Islet precursor cell (in vitro differentiated cells): ENCODE results near the gene SERPINA9.
"Not testable (repeated sequence)": the region's sequence is repeated elsewhere in the genome, so short reads cannot be mapped to it uniquely, and the experiment has no call there.

ENCODE experiments used
- DNase-seq: peaks from one replicate; pipeline ENCODE4 v3.0.0-alpha.2; 2018

The SERPINA9 gene

GRCh38 chr14:94476023-94476422 lies at the start of gene SERPINA9:
Gene SERPINA9, minus strand, starts transcription at chr14:94476197. Its CDS starts 6,357 bp downstream, at chr14:94469840.
- peak; percentile 34 for DNase-seq

GRCh38 chr14:94524093-94524492 lies 48.1 kb upstream of the SERPINA9 start:
- no peak for DNase-seq

- DNase-seq: no peak
These were observed 47.3 kb upstream of the SERPINA9 start for GRCh38 chr14:94523265-94523664.

GRCh38 chr14:94522115-94522724 lies 46.2 kb upstream of the SERPINA9 start:
- no peak for DNase-seq

GRCh38 chr14:94521375-94522114 lies 45.5 kb upstream of the SERPINA9 start:
- DNase-seq: no peak

- peak; percentile 57 for DNase-seq
These were observed 41.8 kb upstream of the SERPINA9 start for GRCh38 chr14:94517641-94518257.

GRCh38 chr14:94517248-94517640 lies 41.2 kb upstream of the SERPINA9 start:
- peak; percentile 52 for DNase-seq

GRCh38 chr14:94515856-94516255 lies 39.9 kb upstream of the SERPINA9 start:
- DNase-seq: peak; percentile 32

- peak; percentile 38 for DNase-seq
These were observed 39.4 kb upstream of the SERPINA9 start for GRCh38 chr14:94515426-94515825.

- peak; percentile 34 for DNase-seq
These were observed 38.4 kb upstream of the SERPINA9 start for GRCh38 chr14:94514351-94514750.

GRCh38 chr14:94510481-94510880 lies 34.5 kb upstream of the SERPINA9 start:
- DNase-seq: not testable (repeated sequence)

GRCh38 chr14:94509356-94509755 lies 33.4 kb upstream of the SERPINA9 start, which contains the start of gene SERPINA12:
Gene SERPINA12, minus strand, starts transcription at chr14:94509469. Its CDS starts 11,072 bp downstream, at chr14:94498397.
- no peak for DNase-seq

- peak; percentile 22 for DNase-seq
These were observed 29.6 kb upstream of the SERPINA9 start for GRCh38 chr14:94505641-94506040.

- DNase-seq: no peak
These were observed 29.2 kb upstream of the SERPINA9 start for GRCh38 chr14:94505206-94505605.

- no peak for DNase-seq
These were observed 25.9 kb upstream of the SERPINA9 start for GRCh38 chr14:94501588-94502516.

- DNase-seq: no peak
These were observed 24.3 kb upstream of the SERPINA9 start for GRCh38 chr14:94500264-94500663.

- DNase-seq: no peak
These were observed 23.7 kb upstream of the SERPINA9 start for GRCh38 chr14:94499673-94500072.

- DNase-seq: no peak
These were observed 22.2 kb upstream of the SERPINA9 start for GRCh38 chr14:94498215-94498614.

GRCh38 chr14:94494085-94494484 lies 18.1 kb upstream of the SERPINA9 start:
- DNase-seq: no peak

- DNase-seq: no peak
These were observed 15.5 kb upstream of the SERPINA9 start for GRCh38 chr14:94491511-94491910.

- DNase-seq: no peak
These were observed 13.3 kb upstream of the SERPINA9 start for GRCh38 chr14:94489336-94489735.

- no peak for DNase-seq
These were observed 10.9 kb upstream of the SERPINA9 start for GRCh38 chr14:94486883-94487282.
